ENCODE results near the gene TRNAU1AP.
"Not testable (repeated sequence)": the region's sequence is repeated elsewhere in the genome, so short reads cannot be mapped to it uniquely, and the experiment has no call there.

TRNAU1AP gene

DNA sequence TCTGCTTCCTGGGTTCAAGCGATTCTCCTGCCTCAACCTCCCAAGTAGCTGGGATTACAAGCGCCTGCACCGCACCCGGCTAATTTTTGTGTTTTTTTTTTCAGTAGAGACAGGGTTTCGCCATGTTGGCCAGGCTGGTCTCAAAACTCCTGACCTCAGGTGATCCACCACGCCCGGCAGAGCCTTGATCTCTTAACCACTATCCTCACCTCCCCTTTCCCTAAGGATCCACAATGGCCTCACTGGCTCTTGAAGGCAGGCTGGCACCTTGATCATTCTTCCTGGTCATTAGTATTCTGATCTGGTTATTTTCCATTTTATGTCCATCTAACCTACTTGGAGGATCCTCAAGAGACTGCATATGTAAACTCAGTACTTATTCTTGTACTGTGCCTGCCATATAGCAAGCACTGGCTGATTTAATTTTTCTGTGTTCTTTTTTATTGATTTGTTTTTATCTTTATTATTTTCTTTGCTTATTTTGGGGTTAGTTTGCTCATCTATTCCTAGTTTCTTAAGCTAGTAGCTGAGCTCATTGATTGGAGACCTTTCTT is 40.8 kb upstream of the TRNAU1AP start:
- H3K27ac Mint-ChIP-seq, result peak overlapping the region; percentile 82
- peaks cover 69% of the 10 kb centered on the region for H3K36me3 Mint-ChIP-seq (ENCODE audit: low read depth)
- H3K9me3 Mint-ChIP-seq, result peaks cover 6% of the 10 kb centered on the region
- peaks cover 3% of the 10 kb centered on the region for H3K27me3 Mint-ChIP-seq (ENCODE audit: low read depth, poor library complexity)
- H3K4me3 Mint-ChIP-seq, result no peak overlapping the region
- DNase-seq, result no peak
- H3K4me1 Mint-ChIP-seq, result peaks cover 36% of the 10 kb centered on the region
- no peak for TF ChIP-seq CTCF (IDR thresholded peaks at IDR 0.05)

- not testable (repeated sequence) for H3K27me3 Mint-ChIP-seq (ENCODE audit: low read depth, poor library complexity); DNase-seq; H3K4me3 Mint-ChIP-seq; H3K9me3 Mint-ChIP-seq
- Mint-ChIP-seq H3K4me1 (peaks cover 33% of the 10 kb centered on the region), H3K27ac (peak overlapping the region; percentile 96), H3K36me3 (ENCODE audit: low read depth) (peaks cover 49% of the 10 kb centered on the region)
Observed at GRCh38 chr1:28514445-28514933, 38.4 kb upstream of the TRNAU1AP start.

DNA sequence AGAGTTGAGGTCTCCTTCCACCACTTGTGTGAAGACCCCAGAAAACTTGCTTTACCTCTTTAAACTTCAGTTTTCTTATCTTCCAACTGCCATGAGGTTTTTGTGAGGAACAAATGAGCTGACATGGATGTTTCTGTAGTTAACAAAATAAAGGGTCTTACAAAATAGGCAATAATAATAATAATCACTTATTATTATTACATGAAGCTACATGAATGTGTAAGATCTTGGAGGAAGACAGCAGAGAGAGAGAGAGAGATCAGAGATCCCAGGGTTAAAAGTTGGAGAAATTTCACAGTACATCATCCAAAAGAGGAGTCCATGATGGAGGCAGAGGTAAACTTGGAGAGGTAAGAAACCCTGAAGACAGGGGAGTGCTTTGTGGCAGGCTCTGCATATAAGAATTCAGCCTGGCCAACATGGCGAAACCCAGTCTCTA is 36.3 kb upstream of the TRNAU1AP start:
- Mint-ChIP-seq H3K4me3 (no peak overlapping the region), H3K9me3 (peaks cover 6% of the 10 kb centered on the region), H3K4me1 (peaks cover 40% of the 10 kb centered on the region), H3K27ac (peak overlapping the region; percentile 56), H3K36me3 (ENCODE audit: low read depth) (peaks cover 33% of the 10 kb centered on the region), H3K27me3 (ENCODE audit: low read depth, poor library complexity) (peaks cover 3% of the 10 kb centered on the region)
- no peak for DNase-seq
- TF ChIP-seq CTCF (IDR thresholded peaks at IDR 0.05), result no peak

DNA sequence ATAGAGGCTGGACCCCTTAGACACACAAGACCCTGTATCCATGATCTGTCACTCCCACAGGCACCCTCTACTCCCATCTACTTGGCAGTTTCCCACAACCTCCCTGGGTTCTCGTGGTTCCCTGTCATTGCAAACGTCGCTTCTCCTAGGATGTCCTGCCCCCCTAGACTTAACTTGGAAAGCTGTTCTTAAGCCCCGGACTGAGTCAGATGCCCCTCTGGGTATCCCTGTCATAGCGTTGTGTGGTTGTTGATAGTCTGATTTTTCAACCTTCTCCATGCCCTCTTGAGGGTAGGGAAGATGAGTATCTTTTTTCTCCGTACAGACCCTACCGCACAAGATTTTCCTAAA is 35.3 kb upstream of the TRNAU1AP start:
- TF ChIP-seq CTCF (IDR thresholded peaks at IDR 0.05), result no peak
- no peak for DNase-seq
- Mint-ChIP-seq H3K27ac (peak overlapping the region; percentile 61), H3K4me3 (peak overlapping the region; percentile 83), H3K4me1 (peaks cover 43% of the 10 kb centered on the region), H3K9me3 (no peaks in the 10 kb centered on the region), H3K27me3 (ENCODE audit: low read depth, poor library complexity) (peaks cover 3% of the 10 kb centered on the region), H3K36me3 (ENCODE audit: low read depth) (peaks cover 31% of the 10 kb centered on the region)

GRCh38 chr1:28518000-28518744 is 34.7 kb upstream of the TRNAU1AP start:
- Mint-ChIP-seq H3K4me1 (peaks cover 43% of the 10 kb centered on the region), H3K27me3 (ENCODE audit: low read depth, poor library complexity) (peaks cover 3% of the 10 kb centered on the region), H3K36me3 (ENCODE audit: low read depth) (peaks cover 31% of the 10 kb centered on the region), H3K27ac (peak overlapping the region; percentile 83), H3K4me3 (peak overlapping the region; percentile 90), H3K9me3 (no peaks in the 10 kb centered on the region)
- peak; percentile 95 for DNase-seq
- TF ChIP-seq CTCF (IDR thresholded peaks at IDR 0.05), result peak; percentile 99

GRCh38 chr1:28518745-28519341 is 34.0 kb upstream of the TRNAU1AP start:
- no peak for DNase-seq
- peaks cover 31% of the 10 kb centered on the region for H3K36me3 Mint-ChIP-seq (ENCODE audit: low read depth)
- no peaks in the 10 kb centered on the region for H3K9me3 Mint-ChIP-seq

More at GRCh38 chr1:28518745-28519341, 34.0 kb upstream of the TRNAU1AP start:
- Mint-ChIP-seq H3K27ac (peak overlapping the region; percentile 83), H3K27me3 (ENCODE audit: low read depth, poor library complexity) (peaks cover 3% of the 10 kb centered on the region), H3K4me1 (peaks cover 43% of the 10 kb centered on the region), H3K4me3 (peak overlapping the region; percentile 90)
- no peak for TF ChIP-seq CTCF (IDR thresholded peaks at IDR 0.05)

All from nephron progenitor cell (in vitro differentiated cells).